Trophoblast cell (in vitro differentiated cells and primary cell): ENCODE measurements around the gene ARHGAP22.

Source experiments
- DNase-seq, 2 donors: peaks; one replicate each; pipeline ENCODE4 v3.0.0-alpha.2; 2016
- H2AFZ ChIP-seq: 2 replicates; pipeline ENCODE4 v1.6.1; 2013; ENCODE audit warnings: low read length, moderate library complexity, mild to moderate bottlenecking; ENCODE audit not compliant: insufficient read depth, poor library complexity
- H2AK5ac ChIP-seq: 2 replicates; pipeline ENCODE4 v1.6.1; 2013; ENCODE audit warnings: mild to moderate bottlenecking, low read length
- H2BK120ac ChIP-seq: 2 replicates; pipeline ENCODE4 v1.6.1; 2013; ENCODE audit warnings: low read length, mild to moderate bottlenecking, moderate library complexity; ENCODE audit not compliant: insufficient read depth, poor library complexity
- H2BK12ac ChIP-seq: 2 replicates; pipeline ENCODE4 v1.6.1; 2013; ENCODE audit warnings: mild to moderate bottlenecking, low read length, moderate library complexity
- H2BK5ac ChIP-seq: 2 replicates; pipeline ENCODE4 v1.6.1; 2013; ENCODE audit warnings: low read length, low read depth, moderate library complexity, mild to moderate bottlenecking; ENCODE audit not compliant: poor library complexity
- H3K14ac ChIP-seq: 2 replicates; pipeline ENCODE4 v1.6.1; 2013; ENCODE audit warnings: mild to moderate bottlenecking, low read length
- H3K18ac ChIP-seq: 2 replicates; pipeline ENCODE4 v1.6.1; 2013; ENCODE audit warnings: mild to moderate bottlenecking, low read length
- H3K23ac ChIP-seq: 2 replicates; pipeline ENCODE4 v1.6.1; 2013; ENCODE audit warnings: low read length
- H3K27ac ChIP-seq: 2 replicates; pipeline ENCODE4 v1.5.1; 2013; ENCODE audit warnings: low read depth, mild to moderate bottlenecking, inconsistent platforms, low read length, moderate library complexity
- H3K27me3 ChIP-seq: 2 replicates; pipeline ENCODE4 v1.6.1; 2013; ENCODE audit warnings: inconsistent platforms, mild to moderate bottlenecking, low read length, moderate library complexity; ENCODE audit not compliant: insufficient read depth
- H3K36me3 ChIP-seq, 2 experiments: 1 replicate in 1 of 2; 2 replicates in 1 of 2; pipeline ENCODE4 v1.6.1; 2013; ENCODE audit warnings: low read length in 2 of 2, mild to moderate bottlenecking in 2 of 2, moderate library complexity in 1 of 2; ENCODE audit not compliant: insufficient read depth in 2 of 2, control insufficient read depth in 1 of 2
- H3K4ac ChIP-seq: 2 replicates; pipeline ENCODE4 v1.6.1; 2013; ENCODE audit warnings: low read depth, mild to moderate bottlenecking, low read length, moderate library complexity
- H3K4me1 ChIP-seq, 2 experiments: 1 replicate in 1 of 2; 2 replicates in 1 of 2; pipeline ENCODE4 v1.6.1; 2013; ENCODE audit warnings: low read length in 2 of 2, mild to moderate bottlenecking in 2 of 2, moderate library complexity in 1 of 2; ENCODE audit not compliant: insufficient read depth in 2 of 2, control insufficient read depth in 1 of 2
- H3K4me2 ChIP-seq: 2 replicates; pipeline ENCODE4 v1.6.1; 2013; ENCODE audit warnings: inconsistent platforms, mild to moderate bottlenecking, low read length, moderate library complexity
- H3K4me3 ChIP-seq: 2 replicates; pipeline ENCODE4 v1.5.1; 2013; ENCODE audit warnings: mild to moderate bottlenecking, low read depth, low read length, inconsistent platforms
- H3K79me1 ChIP-seq: one replicate; pipeline ENCODE4 v1.6.1; 2013; ENCODE audit warnings: low read length
- H3K79me2 ChIP-seq: 2 replicates; pipeline ENCODE4 v1.6.1; 2013; ENCODE audit warnings: low read length, mild to moderate bottlenecking; ENCODE audit not compliant: control insufficient read depth, insufficient read depth, poor library complexity
- H3K9ac ChIP-seq: 2 replicates; pipeline ENCODE4 v1.6.1; 2013; ENCODE audit warnings: mild to moderate bottlenecking, low read length
- H3K9me3 ChIP-seq: 2 replicates; pipeline ENCODE4 v1.6.1; 2013; ENCODE audit warnings: low read depth, mild to moderate bottlenecking, control low read depth, inconsistent platforms, low read length; ENCODE audit not compliant: insufficient read depth
- H4K12ac ChIP-seq: 2 replicates; pipeline ENCODE4 v1.6.1; 2013; ENCODE audit warnings: low read depth, mild to moderate bottlenecking, low read length, moderate library complexity
- H4K8ac ChIP-seq: 2 replicates; pipeline ENCODE4 v1.6.1; 2013; ENCODE audit warnings: low read depth, mild to moderate bottlenecking, low read length, moderate library complexity
- H4K91ac ChIP-seq: one replicate; pipeline ENCODE4 v1.6.1; 2013; ENCODE audit warnings: low read depth, mild to moderate bottlenecking, low read length, moderate library complexity
- WGBS: extraction: QIAGEN DNeasy Blood & Tissue Kit; methylation state at CpG from one replicate; pipeline ENCODE4 v1.1.7; 2013; ENCODE audit warnings: missing lambda C conversion rate; ENCODE audit not compliant: insufficient read length, insufficient coverage; ENCODE audit errors: extremely low coverage; 5-methylcytosine and 5-hydroxymethylcytosine counted together

The ARHGAP22 gene

DNA sequence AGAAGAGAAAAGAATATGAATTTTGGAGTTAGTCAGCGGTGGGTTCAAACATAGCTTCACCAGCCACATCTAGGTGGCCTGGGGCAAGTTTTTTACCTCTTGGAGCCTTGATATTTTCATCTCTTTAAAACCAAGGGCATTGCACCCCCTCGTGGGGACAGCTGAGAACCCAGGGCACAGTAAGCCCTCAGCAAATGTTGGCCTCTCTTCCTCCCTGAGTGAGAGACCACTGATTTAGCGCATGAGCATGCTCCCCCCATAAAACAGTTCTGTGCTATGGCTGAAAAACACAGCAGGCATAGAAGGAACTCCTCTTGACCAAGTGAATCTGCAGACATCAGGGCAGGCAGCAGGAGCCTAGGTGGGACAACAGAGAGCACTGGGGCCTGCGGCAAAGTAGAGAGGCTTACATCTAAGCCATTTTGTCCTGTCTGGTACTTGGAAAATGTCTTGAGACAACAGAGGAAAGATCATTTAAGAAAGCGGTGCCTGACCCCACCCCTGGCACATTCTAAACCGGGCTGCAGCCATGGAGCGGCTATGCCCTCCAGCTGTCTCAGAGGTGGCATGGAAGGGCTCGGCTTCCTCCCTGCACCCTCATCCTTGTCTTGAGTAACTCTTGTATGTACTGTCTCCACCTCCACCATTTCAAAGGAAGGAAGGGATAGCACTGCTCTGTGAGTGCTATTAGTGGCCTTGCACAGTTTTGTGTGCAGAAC, 94.7 kb downstream of the ARHGAP22 start:
- H3K23ac ChIP-seq, result no peak overlapping the region
- no peak overlapping the region for H4K8ac ChIP-seq
- no peak overlapping the region for H2BK120ac ChIP-seq
- H3K4me3 ChIP-seq, result no peak overlapping the region
- H3K9ac ChIP-seq, result no peak overlapping the region
- H4K91ac ChIP-seq, result no peak overlapping the region
- no peak overlapping the region for H4K12ac ChIP-seq
- H3K79me2 ChIP-seq, result no peaks in the 10 kb centered on the region
- H3K4ac ChIP-seq, result no peak overlapping the region
- H3K36me3 ChIP-seq, result no peaks in the 10 kb centered on the region
- no peak overlapping the region for H2BK12ac ChIP-seq
- no peak overlapping the region for H2BK5ac ChIP-seq
- peak in 1 of 2 donors; percentile 56 for DNase-seq
- no peak overlapping the region for H2AK5ac ChIP-seq
- no peak overlapping the region for H3K4me2 ChIP-seq
- no peaks in the 10 kb centered on the region for H3K79me1 ChIP-seq
- H3K4me1 ChIP-seq, result peaks cover 0 to 2% of the 10 kb centered on the region in 2 experiments
- no peak overlapping the region for H3K27ac ChIP-seq
- no peaks in the 10 kb centered on the region for H3K27me3 ChIP-seq
- no peak overlapping the region for H3K18ac ChIP-seq
- no peak overlapping the region for H3K14ac ChIP-seq
- no peak overlapping the region for H2AFZ ChIP-seq
- WGBS, result no CpG with 5 or more reads among the region's 8 CpGs
- H3K9me3 ChIP-seq, result peaks cover 2% of the 10 kb centered on the region

DNA sequence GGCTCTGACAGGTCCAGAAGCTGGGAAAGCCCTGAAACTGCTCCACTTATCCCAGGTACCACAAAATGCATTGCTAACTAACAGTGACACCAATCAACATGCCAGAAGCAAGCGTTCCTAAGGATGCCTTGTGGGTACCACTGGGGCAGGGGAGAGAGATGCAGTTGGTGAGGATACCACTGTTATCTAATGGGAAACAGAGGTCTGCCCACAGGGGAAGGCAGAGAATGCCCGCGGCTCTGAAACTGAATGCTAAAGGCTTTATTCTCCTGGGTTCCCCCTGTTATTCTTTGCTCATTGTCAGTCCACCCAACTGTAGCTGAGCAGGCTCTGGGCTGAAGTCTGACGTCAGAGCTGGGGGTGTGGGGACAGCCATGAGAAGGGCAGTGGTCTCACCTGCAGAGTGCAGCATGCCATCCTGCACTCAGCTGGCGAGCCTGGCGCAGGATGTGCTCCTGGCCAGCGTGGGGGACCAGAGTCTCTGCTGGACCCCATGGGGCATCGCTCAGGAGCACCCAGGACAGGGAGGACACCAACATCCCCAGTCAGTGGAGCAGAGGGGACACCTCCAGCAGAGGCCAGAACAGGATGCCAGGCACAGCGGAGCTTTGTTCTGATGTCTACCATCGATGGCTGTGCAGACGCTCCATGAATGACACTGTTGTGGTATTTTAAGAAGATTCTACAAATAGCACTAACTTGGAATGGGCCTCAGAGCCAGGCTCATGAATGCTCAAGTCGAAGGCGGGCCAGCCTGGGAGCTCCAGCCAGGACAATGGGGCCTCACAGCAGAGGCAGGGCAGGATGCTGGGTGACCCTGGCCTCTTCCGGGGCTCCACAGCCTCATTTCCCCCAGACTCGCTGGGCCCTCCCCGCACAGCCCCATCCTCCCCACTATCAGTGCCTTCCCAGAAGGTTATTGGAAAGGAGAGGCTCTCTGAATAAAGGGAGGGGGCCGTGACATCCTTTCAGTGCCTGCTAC, 95.8 kb downstream of the ARHGAP22 start:
- H3K27ac ChIP-seq, result no peak overlapping the region
- no peak overlapping the region for H3K9ac ChIP-seq
- H3K27me3 ChIP-seq, result no peaks in the 10 kb centered on the region
- no peak overlapping the region for H3K4ac ChIP-seq
- no peaks in the 10 kb centered on the region for H3K79me2 ChIP-seq
- H3K4me3 ChIP-seq, result no peak overlapping the region
- H3K9me3 ChIP-seq, result peaks cover 2% of the 10 kb centered on the region
- WGBS, result no CpG with 5 or more reads among the region's 17 CpGs
- no peak overlapping the region for H2BK12ac ChIP-seq
- peaks cover 0 to 2% of the 10 kb centered on the region in 2 experiments for H3K4me1 ChIP-seq
- H2BK5ac ChIP-seq, result no peak overlapping the region
- no peak overlapping the region for H4K91ac ChIP-seq
- no peak overlapping the region for H4K12ac ChIP-seq
- H3K23ac ChIP-seq, result no peak overlapping the region
- no peak overlapping the region for H3K4me2 ChIP-seq
- H2AFZ ChIP-seq, result no peak overlapping the region
- H3K79me1 ChIP-seq, result no peaks in the 10 kb centered on the region
- no peaks in the 10 kb centered on the region for H3K36me3 ChIP-seq
- no peak overlapping the region for H2BK120ac ChIP-seq
- H3K14ac ChIP-seq, result no peak overlapping the region
- no peak overlapping the region for H4K8ac ChIP-seq
- no peak overlapping the region for H2AK5ac ChIP-seq
- no peak overlapping the region for H3K18ac ChIP-seq
- DNase-seq, result no peak

DNA sequence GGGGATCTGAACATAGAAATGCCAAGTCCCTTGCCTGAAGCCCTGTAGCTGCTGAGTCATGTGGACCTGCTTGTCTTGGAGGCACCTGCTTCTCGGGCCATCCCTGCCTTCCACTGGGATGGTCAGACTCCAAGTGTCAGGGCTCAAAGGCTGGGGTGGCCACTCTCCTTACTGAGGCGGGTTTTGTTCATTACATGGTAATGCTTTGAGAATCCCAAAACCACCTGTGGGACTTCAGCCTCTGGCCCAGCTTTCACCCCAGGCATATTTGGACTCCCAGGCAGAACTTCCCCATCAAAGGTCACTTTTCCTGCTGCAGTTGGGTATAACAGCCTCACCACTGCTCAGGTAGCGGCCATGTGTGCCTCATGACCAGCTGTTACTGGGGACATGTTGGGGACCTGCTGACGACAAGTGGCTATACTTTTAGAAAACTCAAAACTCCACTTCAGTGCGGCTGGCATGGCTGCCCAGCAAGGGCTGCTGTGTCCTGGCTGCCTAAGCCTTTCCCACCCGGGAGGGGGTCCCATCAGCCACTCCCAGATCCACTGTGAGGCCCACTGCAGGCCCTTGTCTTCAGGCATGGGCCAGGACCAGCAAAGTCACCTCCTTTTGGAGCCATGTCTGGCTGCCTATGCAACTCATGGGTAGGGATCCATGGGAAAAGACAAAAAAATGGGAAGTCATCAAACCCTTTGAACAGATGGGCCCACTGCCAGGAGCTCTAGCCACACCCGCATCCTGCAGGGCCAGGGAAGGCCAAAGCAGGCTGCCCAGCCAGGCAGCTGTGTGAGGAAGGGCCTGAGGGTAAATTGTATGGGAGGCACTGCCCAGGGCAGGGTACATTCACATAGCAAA, 96.7 kb downstream of the ARHGAP22 start:
- Histone ChIP-seq H3K18ac (no peak overlapping the region), H2BK120ac (no peak overlapping the region), H4K12ac (no peak overlapping the region), H3K14ac (no peak overlapping the region), H3K79me2 (no peaks in the 10 kb centered on the region), H3K4me3 (no peak overlapping the region), H3K23ac (no peak overlapping the region), H3K27ac (no peak overlapping the region), H2BK5ac (no peak overlapping the region), H3K79me1 (no peaks in the 10 kb centered on the region), H2AFZ (no peak overlapping the region), H2AK5ac (no peak overlapping the region), H4K91ac (no peak overlapping the region), H3K9me3 (peaks cover under 1% of the 10 kb centered on the region), H3K4me1 (peaks cover 0 to 2% of the 10 kb centered on the region in 2 experiments), H3K36me3 (no peaks in the 10 kb centered on the region), H4K8ac (no peak overlapping the region), H3K27me3 (no peaks in the 10 kb centered on the region), H3K4ac (no peak overlapping the region), H3K4me2 (no peak overlapping the region), H2BK12ac (no peak overlapping the region), H3K9ac (no peak overlapping the region)
- no CpG with 5 or more reads among the region's 7 CpGs for WGBS
- no peak for DNase-seq

DNA sequence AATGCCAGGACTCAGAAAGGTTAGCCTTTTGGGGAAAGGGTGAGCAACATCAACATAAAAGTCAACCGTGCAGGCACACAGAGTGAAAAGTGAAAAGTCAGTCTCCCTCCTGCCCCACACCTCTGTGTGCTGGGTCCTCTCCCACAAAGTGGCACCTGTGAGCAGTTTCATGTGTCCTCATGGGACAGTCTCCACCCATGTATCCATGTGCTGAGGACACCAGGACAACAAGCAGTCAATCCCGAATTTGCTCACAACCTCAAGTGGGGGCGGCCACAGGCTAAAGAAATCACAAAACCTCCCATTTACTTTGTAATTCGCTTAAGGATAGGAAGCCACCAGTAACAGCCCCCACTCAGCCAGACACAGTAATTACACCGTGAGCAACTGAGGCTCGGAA, 97.4 kb downstream of the ARHGAP22 start:
- Histone ChIP-seq H4K12ac (no peak overlapping the region), H3K23ac (no peak overlapping the region), H3K27me3 (no peaks in the 10 kb centered on the region), H3K18ac (no peak overlapping the region), H3K4me2 (no peak overlapping the region), H3K36me3 (no peaks in the 10 kb centered on the region), H3K79me1 (no peaks in the 10 kb centered on the region), H2AFZ (no peak overlapping the region), H3K4me1 (peaks cover 0 to 2% of the 10 kb centered on the region in 2 experiments), H3K9me3 (no peaks in the 10 kb centered on the region), H2BK5ac (no peak overlapping the region), H3K79me2 (no peaks in the 10 kb centered on the region), H2BK12ac (no peak overlapping the region), H3K9ac (no peak overlapping the region), H4K8ac (no peak overlapping the region), H2BK120ac (no peak overlapping the region), H4K91ac (no peak overlapping the region), H3K4ac (no peak overlapping the region), H2AK5ac (no peak overlapping the region), H3K14ac (no peak overlapping the region), H3K4me3 (no peak overlapping the region), H3K27ac (no peak overlapping the region)
- no CpG with 5 or more reads among the region's 6 CpGs for WGBS
- DNase-seq, result no peak
